8988T (cell line): ENCODE measurements around the gene CEACAM3.
A peak's percentile ranks its signal among the peaks of the same experiment; 100 is the strongest.
"Not testable (repeated sequence)": the region's sequence is repeated elsewhere in the genome, so short reads cannot be mapped to it uniquely, and the experiment has no call there.

ENCODE experiments used
- DNase-seq: peaks from one replicate; pipeline ENCODE4 v3.0.0; 2011

Gene CEACAM3

DNA sequence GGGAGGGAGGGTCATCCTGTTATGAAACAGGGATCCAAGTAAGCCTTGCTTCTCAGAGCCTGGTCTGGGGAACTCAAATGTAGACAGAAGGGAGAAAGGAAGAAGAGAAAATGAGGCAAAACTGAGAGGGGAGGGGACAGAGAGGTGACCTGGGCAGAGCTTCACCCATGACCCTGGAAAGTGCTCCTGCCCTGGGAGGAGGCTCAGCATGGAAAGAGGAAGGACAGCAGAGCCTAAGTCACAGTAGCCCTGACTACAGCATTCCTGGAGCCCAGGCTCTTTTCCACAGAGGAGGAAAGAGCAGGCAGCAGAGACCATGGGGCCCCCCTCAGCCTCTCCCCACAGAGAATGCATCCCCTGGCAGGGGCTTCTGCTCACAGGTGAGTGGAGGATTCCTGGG, at the start of gene CEACAM3:
Gene CEACAM3, plus strand, starts transcription at position 226 of the 400 bp plus-strand sequence. Its CDS starts 91 bp downstream, at position 317.
- DNase-seq, result no peak

DNA sequence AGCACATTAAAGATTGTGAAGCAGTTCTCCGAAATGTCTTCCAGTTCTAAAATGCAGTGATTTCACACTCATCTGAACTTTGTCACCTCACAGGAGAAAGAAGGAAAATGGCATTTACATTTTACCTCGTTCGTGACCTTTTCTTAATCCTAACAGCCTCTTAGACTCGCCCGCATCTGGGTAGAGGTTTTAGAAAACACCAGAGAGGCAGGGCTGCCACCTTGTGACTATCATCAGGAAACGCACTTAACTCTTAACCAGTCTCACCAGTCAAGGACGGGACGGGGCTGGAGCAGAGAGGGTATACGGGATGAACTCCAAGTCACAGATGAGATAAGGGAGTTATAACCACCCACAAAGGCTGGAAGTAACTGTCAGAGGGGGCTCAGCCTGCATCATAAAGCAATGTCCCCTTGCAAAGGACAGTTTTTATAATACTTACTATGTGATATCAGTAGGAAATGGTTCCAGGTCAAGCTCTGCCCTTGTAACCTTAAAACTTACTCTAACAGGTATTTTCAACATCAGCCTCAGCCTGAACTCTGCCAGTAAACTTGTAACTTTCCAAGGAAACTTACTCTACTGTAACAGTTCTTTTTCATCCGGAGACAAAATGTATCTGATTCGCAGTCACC, 49.7 kb upstream of the CEACAM3 start:
- DNase-seq, result no peak

DNA sequence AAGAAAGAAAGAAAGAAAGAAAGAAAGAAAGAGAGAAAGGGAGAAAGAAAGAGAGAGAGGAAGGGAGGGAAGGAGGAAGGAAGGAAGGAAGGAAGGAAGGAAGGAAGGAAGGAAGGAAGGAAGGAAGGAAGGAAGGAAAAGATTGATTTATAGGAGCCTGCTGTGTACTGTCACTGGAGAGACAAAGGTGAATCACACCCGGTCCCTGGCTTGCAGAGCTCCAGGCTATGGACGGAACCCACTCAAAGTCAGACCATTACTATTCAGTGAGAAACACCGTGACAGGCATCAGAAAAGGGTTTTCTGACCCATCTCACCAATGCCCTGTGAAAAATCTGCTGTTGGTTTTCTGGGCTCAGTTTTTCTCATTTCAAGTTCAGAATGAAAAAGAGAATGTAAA, 48.4 kb upstream of the CEACAM3 start:
- no peak for DNase-seq

DNA sequence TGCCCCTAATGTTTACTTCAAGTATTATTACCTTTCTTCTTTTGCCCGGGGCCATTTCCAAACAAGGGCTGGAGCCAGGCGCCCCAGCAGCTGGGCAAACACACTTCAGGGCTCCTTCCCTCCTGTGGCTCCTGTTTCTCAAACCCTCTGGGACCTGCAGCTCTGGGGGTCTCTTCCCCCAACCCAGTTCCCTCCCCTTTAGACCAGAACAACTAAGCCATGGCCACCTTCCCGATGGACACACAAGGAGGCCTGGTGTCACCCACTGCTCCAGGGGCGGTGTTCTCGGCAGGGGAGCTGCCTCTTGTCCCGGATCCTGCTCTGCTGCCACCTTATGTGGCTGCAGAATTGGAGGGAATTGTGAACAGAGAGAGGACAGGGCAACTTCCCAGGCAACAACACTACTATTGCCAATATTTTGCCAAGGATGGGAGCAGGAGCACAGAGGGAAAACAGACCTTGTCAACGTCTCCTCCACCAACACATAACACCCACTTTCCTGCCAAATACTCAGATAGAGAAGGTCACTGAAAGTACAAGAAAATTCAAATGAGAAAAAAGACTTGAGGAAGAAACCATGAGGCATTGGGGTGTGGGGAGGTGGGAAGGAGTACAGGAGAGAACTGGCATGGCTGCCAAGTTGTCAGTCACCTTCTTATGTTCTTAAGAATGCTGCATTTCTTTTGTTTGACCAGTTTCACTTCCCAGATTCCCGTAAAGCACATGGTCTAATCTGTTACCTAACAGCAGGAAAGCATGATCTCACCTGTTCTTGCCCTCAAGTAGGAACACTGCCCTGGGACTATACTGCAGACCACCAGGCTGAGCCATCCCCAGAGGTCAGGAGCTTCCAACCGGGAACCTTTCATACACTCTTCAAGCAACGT, 45.9 kb upstream of the CEACAM3 start:
- not testable (repeated sequence) for DNase-seq

DNA sequence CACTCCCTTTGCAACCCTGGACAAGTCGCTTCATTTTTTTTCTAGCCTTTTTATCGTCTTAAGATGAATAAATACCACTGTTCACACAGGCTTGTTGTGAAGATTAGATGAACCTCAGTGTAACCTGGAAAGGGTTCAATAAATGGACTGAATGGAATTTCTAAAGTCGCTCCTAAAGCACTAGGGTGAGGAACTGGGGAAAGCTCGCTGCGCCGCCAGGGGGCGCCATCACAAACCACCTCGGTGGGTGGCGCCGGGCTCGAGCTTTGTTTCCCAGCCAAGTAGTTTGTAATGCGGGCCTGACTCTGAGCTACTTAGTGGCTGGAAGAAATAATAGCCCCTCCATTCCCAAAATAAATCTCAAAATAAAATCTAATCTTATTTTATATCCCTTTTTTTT, 43.2 kb upstream of the CEACAM3 start:
- no peak for DNase-seq

DNA sequence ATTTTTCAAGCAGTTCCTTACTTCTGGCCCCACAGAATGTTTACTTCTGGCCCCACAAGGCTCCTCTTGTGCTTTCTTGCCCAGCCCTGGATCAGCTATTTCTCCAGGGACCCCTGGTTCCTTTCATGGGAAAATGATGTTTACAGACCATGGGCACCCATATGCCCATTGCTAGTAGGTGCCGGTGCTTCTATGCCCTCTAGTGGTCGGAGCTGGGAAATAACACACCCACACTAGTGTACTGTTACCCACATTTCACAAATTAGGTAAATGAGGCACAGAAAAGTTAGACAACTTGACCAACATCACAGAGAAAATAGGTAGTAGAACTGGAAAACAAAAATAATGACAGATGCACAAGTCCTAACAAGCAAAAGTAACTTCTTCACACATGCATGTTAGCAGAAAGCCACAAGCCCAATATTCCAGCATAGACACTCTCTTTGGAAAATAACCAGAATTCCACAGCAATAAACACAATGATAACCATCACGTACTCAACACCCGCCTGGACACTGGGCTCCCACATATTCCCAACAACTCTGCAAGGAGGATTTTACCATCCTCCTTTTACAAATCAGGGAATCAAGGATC, 42.4 kb upstream of the CEACAM3 start:
- DNase-seq, result no peak

DNA sequence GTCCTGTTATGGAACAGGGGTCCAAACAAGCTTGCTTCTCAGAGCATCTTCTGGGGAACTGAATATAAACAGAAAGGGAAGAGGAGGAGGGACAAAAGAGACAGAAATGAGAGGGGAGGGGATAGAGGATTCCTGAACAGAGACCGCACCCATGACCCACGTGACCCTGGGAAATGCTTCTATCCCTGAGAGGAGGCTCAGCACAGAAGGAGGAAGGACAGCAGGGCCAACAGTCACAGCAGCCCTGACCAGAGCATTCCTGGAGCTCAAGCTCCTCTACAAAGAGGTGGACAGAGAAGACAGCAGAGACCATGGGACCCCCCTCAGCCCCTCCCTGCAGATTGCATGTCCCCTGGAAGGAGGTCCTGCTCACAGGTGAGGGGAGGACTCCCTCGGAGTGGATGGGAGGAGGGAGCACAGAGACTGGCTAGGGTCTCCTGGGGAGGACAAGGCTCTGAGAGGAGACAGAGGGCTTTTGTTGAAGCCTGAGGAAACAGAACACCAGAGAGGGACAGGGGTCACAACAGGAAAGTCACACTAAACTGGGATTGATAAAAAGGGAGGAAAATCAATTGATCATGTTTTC, 41.0 kb upstream of the CEACAM3 start, which contains the start of gene CEACAM6:
Gene CEACAM6, plus strand, starts transcription at position 203 of the 586 bp plus-strand sequence. Its CDS starts 109 bp downstream, at position 312.
- DNase-seq, result no peak

DNA sequence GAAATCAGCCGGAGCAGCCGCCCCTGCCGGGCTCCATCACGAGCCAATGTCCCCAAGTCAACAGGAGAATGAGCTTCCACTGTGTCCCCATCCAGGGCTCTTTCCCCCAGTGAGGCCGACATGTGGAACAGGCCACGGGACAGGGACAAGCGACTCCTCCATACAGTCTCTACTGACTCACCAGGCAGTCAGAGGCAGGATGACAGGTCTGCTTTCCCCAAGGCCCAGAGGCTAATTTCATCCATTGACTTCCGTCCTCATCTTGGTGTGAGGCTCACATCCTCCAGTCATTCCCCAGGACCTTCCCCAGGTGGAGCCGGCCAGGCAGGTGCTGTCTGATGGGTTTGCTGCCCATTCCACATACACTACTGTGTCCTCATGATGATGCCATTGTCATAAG, 37.5 kb upstream of the CEACAM3 start:
- no peak for DNase-seq

DNA sequence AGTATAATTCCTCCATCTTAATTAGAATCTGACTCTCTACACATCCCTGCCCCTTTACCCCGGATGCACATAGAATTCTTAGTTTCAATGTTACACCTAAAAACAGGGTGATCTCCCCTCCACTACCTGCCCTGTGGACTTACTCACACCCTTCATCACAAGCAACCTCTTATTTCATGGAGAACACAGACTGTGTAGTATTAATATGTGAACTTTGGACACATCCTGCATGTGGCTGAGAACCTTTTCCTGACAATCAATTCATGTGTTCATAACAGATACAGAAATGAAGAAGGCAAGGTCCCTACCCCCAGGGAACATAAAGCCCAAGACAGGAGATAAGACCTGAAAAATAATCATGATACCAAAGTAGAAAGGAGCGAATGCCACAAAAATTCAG, 29.3 kb upstream of the CEACAM3 start:
- no peak for DNase-seq

DNA sequence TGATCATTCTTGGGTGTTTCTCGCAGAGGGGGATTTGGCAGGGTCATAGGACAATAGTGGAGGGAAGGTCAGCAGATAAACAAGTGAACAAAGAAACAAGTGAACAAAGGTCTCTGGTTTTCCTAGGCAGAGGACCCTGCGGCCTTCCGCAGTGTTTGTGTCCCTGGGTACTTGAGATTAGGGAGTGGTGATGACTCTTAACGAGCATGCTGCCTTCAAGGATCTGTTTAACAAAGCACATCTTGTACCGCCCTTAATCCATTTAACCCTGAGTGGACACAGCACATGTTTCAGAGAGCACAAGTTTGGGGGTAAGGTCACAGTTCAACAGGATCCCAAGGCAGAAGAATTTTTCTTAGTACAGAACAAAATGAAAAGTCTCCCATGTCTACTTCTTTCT, 28.3 kb upstream of the CEACAM3 start:
- not testable (repeated sequence) for DNase-seq

DNA sequence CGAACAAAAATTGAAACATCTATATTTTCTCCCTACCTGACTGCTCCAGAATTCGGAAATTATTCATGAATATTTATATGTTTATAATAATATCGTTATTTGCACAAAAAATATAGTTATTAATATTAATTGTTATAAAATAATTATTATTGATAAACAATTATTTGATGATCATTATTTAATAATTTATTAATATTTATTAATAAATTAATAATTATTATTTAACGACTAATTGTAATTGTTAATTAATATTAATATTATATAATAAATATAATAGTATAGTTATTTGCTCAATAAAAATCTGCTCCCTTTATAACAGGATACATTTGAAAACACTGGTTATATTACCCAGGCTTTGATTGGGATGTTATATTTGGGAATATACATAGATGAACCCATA, 26.8 kb upstream of the CEACAM3 start:
- no peak for DNase-seq

DNA sequence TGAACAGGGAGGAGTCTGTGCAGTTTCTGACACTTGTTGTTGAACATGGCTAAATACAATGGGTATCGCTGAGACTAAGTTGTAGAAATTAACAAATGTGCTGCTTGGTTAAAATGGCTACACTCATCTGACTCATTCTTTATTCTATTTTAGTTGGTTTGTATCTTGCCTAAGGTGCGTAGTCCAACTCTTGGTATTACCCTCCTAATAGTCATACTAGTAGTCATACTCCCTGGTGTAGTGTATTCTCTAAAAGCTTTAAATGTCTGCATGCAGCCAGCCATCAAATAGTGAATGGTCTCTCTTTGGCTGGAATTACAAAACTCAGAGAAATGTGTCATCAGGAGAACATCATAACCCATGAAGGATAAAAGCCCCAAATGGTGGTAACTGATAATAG, 25.0 kb upstream of the CEACAM3 start:
- no peak for DNase-seq

DNA sequence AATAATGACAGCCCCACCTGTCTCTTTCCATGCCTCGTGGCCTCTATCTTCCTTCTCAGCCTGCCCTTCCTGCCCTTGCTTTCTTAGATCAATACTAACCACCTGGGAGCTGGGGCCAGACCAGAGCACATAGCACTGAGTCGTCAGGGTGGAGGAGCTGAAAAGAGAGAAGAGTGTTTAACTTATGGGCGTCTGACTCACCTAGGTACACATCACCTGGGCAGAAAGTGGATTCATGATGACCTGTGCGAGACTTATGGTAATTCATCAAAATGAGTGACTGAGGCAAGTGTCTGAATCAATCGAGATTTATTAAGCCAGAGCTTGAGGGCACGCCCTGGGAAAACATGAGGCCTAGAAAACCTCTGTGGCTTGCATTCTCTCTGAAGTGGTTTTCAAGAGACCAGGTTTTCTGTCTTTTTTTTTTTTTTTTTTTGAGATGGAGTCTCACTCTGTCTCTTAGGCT, 21.8 kb upstream of the CEACAM3 start:
- no peak for DNase-seq

DNA sequence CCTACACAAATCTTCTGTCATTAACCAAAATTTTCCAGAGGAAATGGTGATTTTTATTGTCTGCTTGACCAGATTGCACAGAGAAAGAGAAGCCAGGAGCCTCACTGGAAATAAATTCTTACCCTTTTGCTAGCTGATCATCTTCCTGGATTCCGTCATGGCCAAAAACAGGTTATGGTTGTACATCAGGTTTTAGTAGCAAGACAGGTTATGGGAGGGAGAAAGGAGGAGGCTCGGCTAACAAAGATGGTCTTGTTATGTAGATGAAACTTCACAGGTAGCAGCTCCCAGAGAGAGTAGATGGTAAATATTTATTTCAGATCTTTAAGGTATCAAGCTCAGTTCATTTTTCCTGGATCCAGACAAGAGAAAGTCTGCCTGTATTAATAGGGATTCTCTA, 19.7 kb upstream of the CEACAM3 start:
- no peak for DNase-seq

DNA sequence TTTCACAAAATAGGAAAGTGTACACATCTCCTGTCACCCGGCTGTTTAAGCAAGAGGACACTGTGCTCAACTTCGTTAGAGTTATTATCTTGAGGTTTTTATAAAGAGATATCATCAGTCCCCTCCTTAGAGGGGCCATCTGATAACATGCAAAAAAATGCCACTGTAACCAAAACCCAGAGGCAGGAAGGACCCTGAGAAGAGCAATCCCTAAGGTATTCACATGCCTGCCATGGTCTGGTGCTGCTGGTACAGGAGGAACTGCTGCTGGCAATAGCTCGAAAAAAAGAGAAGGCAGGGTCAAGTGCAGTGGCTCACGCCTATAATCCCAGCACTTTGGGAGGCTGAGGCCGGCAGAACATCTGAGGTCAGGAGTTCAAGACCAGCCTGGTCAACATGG, 12.8 kb upstream of the CEACAM3 start:
- DNase-seq, result no peak

DNA sequence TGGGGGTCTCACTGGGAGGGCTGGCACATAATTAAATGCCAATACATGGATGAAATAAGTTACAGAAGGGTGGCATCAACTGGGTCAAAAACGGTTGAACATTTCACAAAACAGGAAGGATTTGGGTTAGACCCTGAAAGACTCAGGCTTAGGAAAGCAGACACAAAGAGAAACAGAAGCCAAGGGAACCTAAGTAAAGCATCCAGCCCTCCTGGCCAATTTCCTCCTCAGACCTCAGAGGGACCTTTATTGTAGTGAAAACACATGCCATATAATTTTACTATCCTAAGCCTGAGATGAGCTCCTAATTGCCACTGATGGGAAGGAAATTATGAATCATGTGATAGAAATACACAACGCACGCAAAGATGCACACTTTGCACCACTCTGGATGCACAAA, 12.1 kb upstream of the CEACAM3 start:
- DNase-seq, result no peak

DNA sequence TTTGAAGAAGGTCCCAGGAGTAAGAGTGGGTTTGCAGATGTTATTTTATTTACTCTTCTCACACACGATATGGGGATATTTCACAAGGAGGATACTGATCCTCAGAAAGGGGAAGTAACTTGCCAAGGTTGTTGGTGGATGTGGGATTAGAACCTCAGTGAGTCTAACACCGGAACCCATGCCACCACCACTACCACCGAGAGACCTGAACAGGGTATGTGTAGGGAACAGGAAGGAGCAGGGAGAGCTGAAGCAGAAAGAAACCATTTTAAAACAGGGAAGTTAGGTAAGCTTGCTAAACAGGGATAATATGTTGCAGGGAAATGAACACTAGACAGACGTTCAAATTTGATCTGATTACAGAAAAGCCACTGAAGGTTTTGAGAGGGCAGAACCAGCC, 11.6 kb upstream of the CEACAM3 start:
- no peak for DNase-seq

DNA sequence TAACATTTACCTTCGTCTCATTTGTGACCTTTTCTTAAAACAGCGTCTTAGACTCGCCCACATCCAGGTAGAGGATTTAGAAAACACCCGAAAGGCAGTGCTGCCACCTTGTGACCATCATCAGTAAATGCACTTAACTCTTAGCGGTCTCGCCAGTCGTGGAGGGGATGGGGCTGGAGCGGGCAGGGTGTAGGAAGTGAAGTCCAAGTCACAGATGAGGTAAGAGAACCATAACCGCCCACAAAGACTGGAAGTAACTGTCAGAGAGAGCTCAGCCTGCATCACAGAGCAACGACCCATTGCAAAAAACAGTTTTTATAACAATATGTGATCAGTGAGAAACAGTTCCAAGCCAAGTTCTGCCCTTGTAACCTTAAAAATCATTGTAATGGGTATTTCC, 10.7 kb upstream of the CEACAM3 start:
- DNase-seq, result peak; percentile 47

DNA sequence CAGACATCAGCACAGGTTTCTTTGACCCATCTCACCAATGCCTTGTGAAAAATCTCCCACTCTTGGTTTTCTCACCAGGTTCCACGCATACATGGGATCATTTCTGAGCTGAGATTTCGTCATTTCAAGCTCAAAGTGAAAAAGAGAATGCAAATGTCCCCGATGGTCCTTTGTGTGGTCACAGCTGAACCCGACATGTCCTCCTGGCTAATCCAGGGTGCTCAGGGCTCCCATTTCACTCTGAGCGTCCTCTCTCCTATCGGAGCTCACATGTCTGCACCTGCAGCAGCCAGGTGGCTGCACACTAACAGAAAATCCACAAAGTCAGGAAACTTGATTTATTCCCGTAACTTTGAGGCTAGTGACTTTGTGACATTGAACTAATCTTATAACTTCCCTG, 9.3 kb upstream of the CEACAM3 start:
- no peak for DNase-seq

DNA sequence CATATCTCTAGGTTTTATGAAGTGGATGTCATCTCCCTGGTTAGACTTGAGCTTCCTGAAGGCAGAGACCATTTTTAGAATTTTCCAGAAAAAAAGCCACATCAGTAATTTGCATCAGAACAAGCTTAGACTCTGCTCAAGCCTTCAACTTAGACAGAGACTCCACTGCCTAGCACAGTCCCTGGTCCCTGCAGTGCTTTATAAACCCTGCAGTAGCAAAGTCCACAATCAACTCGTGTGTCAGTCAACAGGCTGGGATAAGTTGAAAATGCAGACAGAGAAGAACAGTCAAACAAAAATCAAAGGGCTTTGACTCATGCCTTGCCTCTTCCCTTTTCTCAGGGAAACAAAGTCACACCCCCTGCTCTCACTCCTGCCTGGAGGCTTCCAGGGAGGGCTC, 7.9 kb upstream of the CEACAM3 start:
- not testable (repeated sequence) for DNase-seq

DNA sequence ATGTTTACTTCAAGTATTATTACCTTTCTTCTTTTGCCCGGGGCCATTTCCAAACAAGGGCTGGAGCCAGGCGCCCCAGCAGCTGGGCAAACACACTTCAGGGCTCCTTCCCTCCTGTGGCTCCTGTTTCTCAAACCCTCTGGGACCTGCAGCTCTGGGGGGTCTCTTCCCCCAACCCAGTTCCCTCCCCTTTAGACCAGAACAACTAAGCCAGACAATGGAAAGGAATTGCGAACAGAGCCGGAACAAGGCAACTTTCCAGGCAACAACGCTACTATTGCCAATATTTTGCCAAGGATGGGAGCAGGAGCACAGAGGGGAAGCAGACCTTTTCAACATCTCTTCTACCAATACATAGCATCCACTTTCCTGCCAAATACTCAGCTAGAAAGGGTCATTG, 7.3 kb upstream of the CEACAM3 start:
- DNase-seq, result not testable (repeated sequence)

DNA sequence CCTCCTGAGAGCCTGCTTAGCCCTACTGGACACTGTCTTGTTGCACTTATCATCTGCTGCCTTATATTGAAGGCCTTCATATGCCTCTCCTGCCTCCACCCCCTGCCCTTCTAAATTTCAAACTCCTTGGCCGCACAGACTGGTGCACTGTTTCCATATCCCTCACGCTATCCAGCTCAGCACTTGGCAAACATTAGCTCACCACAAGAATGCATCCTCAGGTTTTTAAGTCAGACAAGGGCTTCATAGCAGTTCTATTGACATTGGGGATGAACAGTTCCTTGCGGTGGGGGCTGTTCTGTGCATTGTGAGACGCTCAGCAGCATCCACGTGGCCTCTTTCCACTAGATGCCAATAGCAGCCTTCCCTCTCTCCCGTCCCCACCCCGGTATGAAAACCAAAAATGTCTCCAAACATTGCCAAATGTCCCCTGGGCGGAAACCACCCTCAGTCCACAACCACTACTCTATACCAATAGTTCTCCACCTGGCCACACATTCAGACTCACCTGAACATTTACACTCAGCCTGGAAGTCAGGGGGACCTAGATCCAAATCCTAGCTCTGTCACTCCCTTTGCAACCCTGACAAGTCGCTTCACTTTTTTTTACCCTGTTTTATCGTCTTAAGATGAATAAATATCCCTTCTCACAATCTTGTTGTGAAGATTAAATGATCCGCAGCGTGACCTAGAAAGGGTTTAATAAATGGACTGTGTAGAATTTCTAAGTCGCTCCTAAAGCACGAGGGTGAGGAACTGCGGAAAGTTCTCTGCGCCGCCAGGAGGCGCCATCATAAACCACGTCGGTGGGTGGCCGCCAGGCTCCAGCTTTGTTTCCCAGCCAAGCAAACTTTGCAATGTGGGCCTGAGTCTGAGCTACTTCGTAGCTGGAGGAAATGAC, 3.6 kb upstream of the CEACAM3 start:
- DNase-seq, result peak; percentile 65

DNA sequence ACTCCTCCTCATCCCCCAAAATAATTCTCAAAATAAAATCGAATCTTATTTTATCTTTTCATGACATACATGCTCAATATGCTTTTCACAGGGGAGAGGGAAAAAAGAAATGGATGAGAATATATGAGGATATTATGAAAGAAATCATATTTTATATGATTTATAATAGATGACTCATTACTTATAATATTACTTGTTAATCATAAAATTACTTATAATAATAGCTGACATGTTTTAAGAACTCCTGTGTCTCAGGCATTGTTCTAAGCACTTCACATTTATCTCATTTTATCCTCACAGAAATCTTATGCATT, 3.0 kb upstream of the CEACAM3 start:
- no peak for DNase-seq
